ENCODE measurements around the gene HCN4. TPM values are rescaled to one million over a fixed set of nuclear protein-coding genes. Genes with fewer than 3 reads are reported as not detected.

The HCN4 gene
- total RNA-seq, 1 experiment from 2014 or later: 10.5 TPM

GRCh38 chr15:73366766-73367623 lies 1.8 kb downstream of the HCN4 start:
- no peaks in the 10 kb centered on the region for H3K36me3 Mint-ChIP-seq
- peaks cover 57% of the 10 kb centered on the region for H3K4me1 Mint-ChIP-seq
- CTCF ChIA-PET: interaction anchor here (0.9 to 1.0 kb wide), 2 partner anchors 94 to 97 kb away, joined by 3 read pairs; no protein-coding TSS in a partner anchor
- H3K9me3 Mint-ChIP-seq: no peaks in the 10 kb centered on the region
- H3K27ac Mint-ChIP-seq: no peak overlapping the region
- ATAC-seq: peak; percentile 50
- no peak for TF ChIP-seq ZNF263 (CRISPR knock-in tag; IDR thresholded peaks at IDR 0.05; ENCODE audit: low read depth)
- TF ChIP-seq NR1H2 (CRISPR knock-in tag; IDR thresholded peaks at IDR 0.05): no peak
- TF ChIP-seq ATF3 (CRISPR knock-in tag; conservative IDR thresholded peaks at IDR 0.05): no peak
- no peak for TF ChIP-seq ZBTB43 (CRISPR knock-in tag; IDR thresholded peaks at IDR 0.05)
- TF ChIP-seq ZNF138 (CRISPR knock-in tag; conservative IDR thresholded peaks at IDR 0.05): 0 out of 2 replicates have a peak, but pooled peaks have one; percentile 3
- no peak for TF ChIP-seq KAT7 (CRISPR knock-in tag; IDR thresholded peaks at IDR 0.05; ENCODE audit: borderline replicate concordance)
- no peak for TF ChIP-seq PRRX2 (CRISPR knock-in tag; IDR thresholded peaks at IDR 0.05)
- H3K4me3 Mint-ChIP-seq: peak overlapping the region; percentile 75
- peak; percentile 24 for DNase-seq (ENCODE audit: low spot score)
- POLR2A ChIA-PET: no interaction called here
- H3K27me3 Mint-ChIP-seq (ENCODE audit: low read depth): peaks cover 49% of the 10 kb centered on the region

GRCh38 chr15:73364070-73364469 lies 4.7 kb downstream of the HCN4 start:
- Mint-ChIP-seq H3K4me1 (peaks cover 47% of the 10 kb centered on the region), H3K27ac (no peak overlapping the region), H3K9me3 (no peaks in the 10 kb centered on the region), H3K4me3 (no peak overlapping the region), H3K27me3 (ENCODE audit: low read depth) (peaks cover 20% of the 10 kb centered on the region), H3K36me3 (no peaks in the 10 kb centered on the region)
- ATAC-seq: no peak
- ChIA-PET POLR2A (interaction anchor here (1.2 kb wide), 1 partner anchor 45 kb away, joined by 3 read pairs; no protein-coding TSS in a partner anchor), CTCF (interaction anchor here (1.0 to 1.4 kb wide), 2 partner anchors 10 to 340 kb away, joined by 3 to 5 read pairs; no protein-coding TSS in a partner anchor)
- no peak for DNase-seq (ENCODE audit: low spot score)
- no peak for TF ChIP-seq ARID4B (CRISPR knock-in tag; IDR thresholded peaks at IDR 0.05; ENCODE audit: borderline replicate concordance)
- no peak for TF ChIP-seq NR2C2 (CRISPR knock-in tag; IDR thresholded peaks at IDR 0.05)
- no peak for TF ChIP-seq IRF1 (CRISPR knock-in tag; IDR thresholded peaks at IDR 0.05)
- no peak for TF ChIP-seq NFYB (CRISPR knock-in tag; conservative IDR thresholded peaks at IDR 0.05; ENCODE audit: low read depth)
- no peak for TF ChIP-seq PRDM15 (CRISPR knock-in tag; IDR thresholded peaks at IDR 0.05)
- TF ChIP-seq FOXP1 (CRISPR knock-in tag; IDR thresholded peaks at IDR 0.05; ENCODE audit: borderline replicate concordance): no peak
- no peak for TF ChIP-seq FOXJ3 (CRISPR knock-in tag; IDR thresholded peaks at IDR 0.05; ENCODE audit: borderline replicate concordance)
- no peak for TF ChIP-seq FOXP4 (CRISPR knock-in tag; IDR thresholded peaks at IDR 0.05)
- TF ChIP-seq ZNF532 (CRISPR knock-in tag; IDR thresholded peaks at IDR 0.05; ENCODE audit: borderline replicate concordance): no peak

All from WTC11 (cell line).